HEK293 (cell line): ENCODE results near the gene ANKRD44.

Source experiments
- CTCF ChIA-PET: fragments of 350-600 bp; formaldehyde crosslinking; extraction: SDS; loops from one replicate; lab custom pipeline; 2021; ENCODE audit warnings: antibody characterized with exemption; lab: Yijun Ruan, JAX
- POLR2A ChIA-PET: fragments of 300-600 bp; formaldehyde crosslinking; extraction: SDS; loops from one replicate; lab custom pipeline; 2020; ENCODE audit warnings: antibody characterized with exemption, inconsistent platforms; lab: Yijun Ruan, JAX
- H3K27ac ChIP-seq: fragments of 200-500 bp; sonication (Bioruptor generic); 2 replicates; pipeline ENCODE4 v1.5.1; 2014; ENCODE audit warnings: low read depth, low read length, control low read depth, inconsistent platforms; ENCODE audit errors: extremely low read depth
- H3K36me3 ChIP-seq, 2 experiments: fragments of 200-500 bp in 1 of 2; sonication (Bioruptor generic) in 1 of 2; 1 replicate in 1 of 2; 2 replicates in 1 of 2; pipeline ENCODE4 v1.5.1; 2014 to 2017; ENCODE audit warnings: inconsistent platforms in 2 of 2, low read length in 2 of 2; ENCODE audit not compliant: control insufficient read depth in 2 of 2, insufficient read depth in 1 of 2
- H3K4me1 ChIP-seq: fragments of 200-500 bp; sonication (Bioruptor generic); 2 replicates; pipeline ENCODE4 v1.5.1; 2014; ENCODE audit warnings: mild to moderate bottlenecking, low read length, inconsistent platforms; ENCODE audit not compliant: control insufficient read depth, insufficient read depth
- H3K4me3 ChIP-seq: 2 replicates; pipeline ENCODE4 v1.5.1; 2011; ENCODE audit warnings: low read depth, mild to moderate bottlenecking, control low read depth, low read length, moderate library complexity
- H3K9me3 ChIP-seq: fragments of 200-500 bp; sonication (Bioruptor generic); 2 replicates; pipeline ENCODE4 v1.5.1; 2014; ENCODE audit warnings: low read depth, low read length, inconsistent platforms; ENCODE audit not compliant: control insufficient read depth, insufficient read depth
- BCL11A ChIP-seq: fragments of 450-650 bp; formaldehyde crosslinking; IDR thresholded peaks from 2 replicates; pipeline ENCODE4 v1.5.1; 2016; ENCODE audit warnings: low read depth, missing biosample characterization, missing genetic modification characterization
- HOXC10 ChIP-seq: sonication (generic); formaldehyde crosslinking; IDR thresholded peaks from 2 replicates; pipeline ENCODE4 v1.8.1; 2023; ENCODE audit warnings: mild to moderate bottlenecking, missing genetic modification reagents
- OSR2 ChIP-seq: fragments of 450-650 bp; formaldehyde crosslinking; IDR thresholded peaks from 2 replicates; pipeline ENCODE4 v1.5.1; 2016; ENCODE audit warnings: missing biosample characterization, missing genetic modification characterization
- ZBTB7A ChIP-seq: fragments of 450-650 bp; formaldehyde crosslinking; IDR thresholded peaks from 2 replicates; pipeline ENCODE4 v1.5.1; 2016; ENCODE audit warnings: low read depth, missing biosample characterization, missing genetic modification characterization
- ZIC2 ChIP-seq: fragments of 450-650 bp; formaldehyde crosslinking; IDR thresholded peaks from 2 replicates; pipeline ENCODE4 v1.5.1; 2016; ENCODE audit warnings: missing biosample characterization, missing genetic modification characterization
- ZNF121 ChIP-seq: fragments of 450-650 bp; formaldehyde crosslinking; IDR thresholded peaks from 2 replicates; pipeline ENCODE4 v1.5.1; 2016; ENCODE audit warnings: missing biosample characterization, missing genetic modification characterization
- ZNF202 ChIP-seq: fragments of 450-650 bp; formaldehyde crosslinking; IDR thresholded peaks from 2 replicates; pipeline ENCODE4 v1.5.1; 2016; ENCODE audit warnings: missing biosample characterization, missing genetic modification characterization, borderline replicate concordance
- ZNF211 ChIP-seq: fragments of 450-650 bp; formaldehyde crosslinking; IDR thresholded peaks from 2 replicates; pipeline ENCODE4 v1.5.1; 2016; ENCODE audit warnings: low read depth, missing biosample characterization, missing genetic modification characterization
- ZNF221 ChIP-seq: fragments of 450-650 bp; formaldehyde crosslinking; IDR thresholded peaks from 2 replicates; pipeline ENCODE4 v1.5.1; 2017; ENCODE audit warnings: missing biosample characterization, missing genetic modification characterization, borderline replicate concordance
- ZNF292 ChIP-seq: fragments of 450-650 bp; formaldehyde crosslinking; IDR thresholded peaks from 2 replicates; pipeline ENCODE4 v1.5.1; 2016; ENCODE audit warnings: low read depth, missing biosample characterization, missing genetic modification characterization, borderline replicate concordance
- ZNF302 ChIP-seq: fragments of 450-650 bp; formaldehyde crosslinking; IDR thresholded peaks from 2 replicates; pipeline ENCODE4 v1.5.1; 2016; ENCODE audit warnings: missing biosample characterization, missing genetic modification characterization, low read depth
- ZNF335 ChIP-seq: fragments of 450-650 bp; formaldehyde crosslinking; conservative IDR thresholded peaks from 2 replicates; pipeline ENCODE4 v1.5.1; 2016; ENCODE audit warnings: missing biosample characterization, missing genetic modification characterization
- ZNF341 ChIP-seq: fragments of 450-650 bp; formaldehyde crosslinking; IDR thresholded peaks from 2 replicates; pipeline ENCODE4; 2016; ENCODE audit warnings: low read depth, missing biosample characterization, missing genetic modification characterization
- ZNF423 ChIP-seq: fragments of 450-650 bp; formaldehyde crosslinking; IDR thresholded peaks from 2 replicates; pipeline ENCODE4 v1.5.1; 2016; ENCODE audit warnings: missing biosample characterization, missing genetic modification characterization
- ZNF529 ChIP-seq: fragments of 450-650 bp; formaldehyde crosslinking; IDR thresholded peaks from 2 replicates; pipeline ENCODE4 v1.5.1; 2017; ENCODE audit warnings: missing genetic modification characterization, missing biosample characterization; ENCODE audit not compliant: insufficient replicate concordance
- ZNF768 ChIP-seq: fragments of 450-650 bp; formaldehyde crosslinking; IDR thresholded peaks from 2 replicates; pipeline ENCODE4 v1.5.1; 2018; ENCODE audit warnings: missing biosample characterization, mild to moderate bottlenecking, missing genetic modification characterization
- ZSCAN23 ChIP-seq: fragments of 450-650 bp; formaldehyde crosslinking; IDR thresholded peaks from 2 replicates; pipeline ENCODE4 v1.5.1; 2016; ENCODE audit warnings: missing biosample characterization, missing genetic modification characterization
- ZXDB ChIP-seq: fragments of 450-650 bp; formaldehyde crosslinking; IDR thresholded peaks from 2 replicates; pipeline ENCODE4 v1.5.1; 2016; ENCODE audit warnings: missing biosample characterization, missing genetic modification characterization
- TF ChIP-seq, protein P1 (sequence below): fragments of 450-650 bp; formaldehyde crosslinking; IDR thresholded peaks from 2 replicates; pipeline ENCODE4 v1.5.1; 2016; ENCODE audit warnings: missing biosample characterization, missing genetic modification characterization
- TF ChIP-seq, protein P2 (sequence below): fragments of 450-650 bp; formaldehyde crosslinking; IDR thresholded peaks from 2 replicates; pipeline ENCODE4 v1.5.1; 2016; ENCODE audit warnings: missing biosample characterization, missing genetic modification characterization
- TF ChIP-seq, protein P3 (sequence below): fragments of 450-650 bp; formaldehyde crosslinking; IDR thresholded peaks from 2 replicates; pipeline ENCODE4 v1.5.1; 2017; ENCODE audit warnings: missing biosample characterization, mild to moderate bottlenecking, missing genetic modification characterization, moderate library complexity
- TF ChIP-seq, protein P4 (sequence below): fragments of 450-650 bp; formaldehyde crosslinking; IDR thresholded peaks from 2 replicates; pipeline ENCODE4 v1.5.1; 2016; ENCODE audit warnings: missing biosample characterization, missing genetic modification characterization

Gene ANKRD44

DNA sequence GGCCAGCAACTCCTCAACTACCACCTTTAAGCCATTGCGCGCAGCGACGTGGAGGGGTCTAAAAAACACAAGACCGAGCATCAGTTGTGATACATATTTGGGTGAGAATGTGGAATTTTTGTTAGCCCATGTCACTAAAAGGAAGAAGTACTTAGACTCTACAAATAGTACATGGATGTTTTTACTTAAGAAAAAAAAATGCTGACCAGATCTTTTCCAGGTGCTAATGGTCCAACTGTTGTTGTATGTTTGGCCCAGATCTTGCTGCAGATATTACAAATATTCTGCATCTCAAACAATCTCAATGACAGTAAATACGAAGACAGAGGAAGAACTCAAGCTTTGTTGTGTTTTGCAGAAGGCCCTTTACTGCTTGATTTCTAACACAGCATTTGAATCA lies 317.0 kb downstream of the ANKRD44 start:
- no peaks in the 10 kb centered on the region for H3K36me3 ChIP-seq
- no peaks in the 10 kb centered on the region for H3K9me3 ChIP-seq
- no peak overlapping the region for H3K4me3 ChIP-seq
- ChIA-PET CTCF (interaction anchor here (0.6 kb wide), 1 partner anchor 119 kb away, joined by 4 read pairs; no protein-coding TSS in a partner anchor), POLR2A (no interaction called here)
- no peak overlapping the region for H3K27ac ChIP-seq
- peaks cover 2% of the 10 kb centered on the region; the same call in 1 of the 2 replicates for H3K4me1 ChIP-seq
- TF ChIP-seq, protein P1, sequence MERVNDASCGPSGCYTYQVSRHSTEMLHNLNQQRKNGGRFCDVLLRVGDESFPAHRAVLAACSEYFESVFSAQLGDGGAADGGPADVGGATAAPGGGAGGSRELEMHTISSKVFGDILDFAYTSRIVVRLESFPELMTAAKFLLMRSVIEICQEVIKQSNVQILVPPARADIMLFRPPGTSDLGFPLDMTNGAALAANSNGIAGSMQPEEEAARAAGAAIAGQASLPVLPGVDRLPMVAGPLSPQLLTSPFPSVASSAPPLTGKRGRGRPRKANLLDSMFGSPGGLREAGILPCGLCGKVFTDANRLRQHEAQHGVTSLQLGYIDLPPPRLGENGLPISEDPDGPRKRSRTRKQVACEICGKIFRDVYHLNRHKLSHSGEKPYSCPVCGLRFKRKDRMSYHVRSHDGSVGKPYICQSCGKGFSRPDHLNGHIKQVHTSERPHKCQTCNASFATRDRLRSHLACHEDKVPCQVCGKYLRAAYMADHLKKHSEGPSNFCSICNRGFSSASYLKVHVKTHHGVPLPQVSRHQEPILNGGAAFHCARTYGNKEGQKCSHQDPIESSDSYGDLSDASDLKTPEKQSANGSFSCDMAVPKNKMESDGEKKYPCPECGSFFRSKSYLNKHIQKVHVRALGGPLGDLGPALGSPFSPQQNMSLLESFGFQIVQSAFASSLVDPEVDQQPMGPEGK (tag by site-specific recombination) = no peak
- TF ChIP-seq ZNF302 (tag by site-specific recombination) (no peak), ZIC2 (tag by site-specific recombination) (no peak), OSR2 (tag by site-specific recombination) (no peak), ZNF341 (tag by site-specific recombination) (no peak)

DNA sequence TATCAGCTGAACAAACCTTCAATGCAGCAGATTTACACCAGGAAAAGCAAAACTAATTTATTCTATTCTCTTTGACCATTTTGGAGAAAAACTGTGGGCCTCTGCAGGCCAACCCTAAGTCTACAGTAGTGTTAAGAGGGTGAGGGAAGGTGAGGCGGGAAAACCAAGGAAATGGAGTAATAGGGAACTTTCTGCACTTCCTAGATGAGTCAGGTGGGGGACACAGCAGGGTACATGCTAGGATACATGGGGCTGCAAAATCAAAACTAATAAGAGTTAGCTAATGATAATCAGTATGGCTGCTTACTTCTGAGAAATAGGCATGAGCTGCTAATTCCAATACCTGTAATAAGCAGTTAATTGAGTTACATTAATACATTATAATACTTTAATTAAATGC lies 318.1 kb downstream of the ANKRD44 start:
- TF ChIP-seq HOXC10 (CRISPR knock-in tag) (no peak), ZNF292 (tag by site-specific recombination) (no peak), ZBTB7A (tag by site-specific recombination) (no peak)
- TF ChIP-seq, protein P2, sequence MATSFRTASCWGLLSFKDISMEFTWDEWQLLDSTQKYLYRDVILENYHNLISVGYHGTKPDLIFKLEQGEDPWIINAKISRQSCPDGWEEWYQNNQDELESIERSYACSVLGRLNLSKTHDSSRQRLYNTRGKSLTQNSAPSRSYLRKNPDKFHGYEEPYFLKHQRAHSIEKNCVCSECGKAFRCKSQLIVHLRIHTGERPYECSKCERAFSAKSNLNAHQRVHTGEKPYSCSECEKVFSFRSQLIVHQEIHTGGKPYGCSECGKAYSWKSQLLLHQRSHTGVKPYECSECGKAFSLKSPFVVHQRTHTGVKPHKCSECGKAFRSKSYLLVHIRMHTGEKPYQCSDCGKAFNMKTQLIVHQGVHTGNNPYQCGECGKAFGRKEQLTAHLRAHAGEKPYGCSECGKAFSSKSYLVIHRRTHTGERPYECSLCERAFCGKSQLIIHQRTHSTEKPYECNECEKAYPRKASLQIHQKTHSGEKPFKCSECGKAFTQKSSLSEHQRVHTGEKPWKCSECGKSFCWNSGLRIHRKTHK (tag by site-specific recombination) = no peak
- TF ChIP-seq, protein P3, sequence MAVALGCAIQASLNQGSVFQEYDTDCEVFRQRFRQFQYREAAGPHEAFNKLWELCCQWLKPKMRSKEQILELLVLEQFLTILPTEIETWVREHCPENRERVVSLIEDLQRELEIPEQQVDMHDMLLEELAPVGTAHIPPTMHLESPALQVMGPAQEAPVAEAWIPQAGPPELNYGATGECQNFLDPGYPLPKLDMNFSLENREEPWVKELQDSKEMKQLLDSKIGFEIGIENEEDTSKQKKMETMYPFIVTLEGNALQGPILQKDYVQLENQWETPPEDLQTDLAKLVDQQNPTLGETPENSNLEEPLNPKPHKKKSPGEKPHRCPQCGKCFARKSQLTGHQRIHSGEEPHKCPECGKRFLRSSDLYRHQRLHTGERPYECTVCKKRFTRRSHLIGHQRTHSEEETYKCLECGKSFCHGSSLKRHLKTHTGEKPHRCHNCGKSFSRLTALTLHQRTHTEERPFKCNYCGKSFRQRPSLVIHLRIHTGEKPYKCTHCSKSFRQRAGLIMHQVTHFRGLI (tag by site-specific recombination) = no peak
- POLR2A ChIA-PET = no interaction called here
- Histone ChIP-seq H3K4me1 (peaks cover 7% of the 10 kb centered on the region; the same call in 1 of the 2 replicates), H3K4me3 (no peak overlapping the region), H3K9me3 (no peaks in the 10 kb centered on the region), H3K36me3 (no peaks in the 10 kb centered on the region), H3K27ac (no peak overlapping the region)
- CTCF ChIA-PET = interaction anchor here (1.0 kb wide), 1 partner anchor 19 kb away, joined by 6 read pairs; no protein-coding TSS in a partner anchor

DNA sequence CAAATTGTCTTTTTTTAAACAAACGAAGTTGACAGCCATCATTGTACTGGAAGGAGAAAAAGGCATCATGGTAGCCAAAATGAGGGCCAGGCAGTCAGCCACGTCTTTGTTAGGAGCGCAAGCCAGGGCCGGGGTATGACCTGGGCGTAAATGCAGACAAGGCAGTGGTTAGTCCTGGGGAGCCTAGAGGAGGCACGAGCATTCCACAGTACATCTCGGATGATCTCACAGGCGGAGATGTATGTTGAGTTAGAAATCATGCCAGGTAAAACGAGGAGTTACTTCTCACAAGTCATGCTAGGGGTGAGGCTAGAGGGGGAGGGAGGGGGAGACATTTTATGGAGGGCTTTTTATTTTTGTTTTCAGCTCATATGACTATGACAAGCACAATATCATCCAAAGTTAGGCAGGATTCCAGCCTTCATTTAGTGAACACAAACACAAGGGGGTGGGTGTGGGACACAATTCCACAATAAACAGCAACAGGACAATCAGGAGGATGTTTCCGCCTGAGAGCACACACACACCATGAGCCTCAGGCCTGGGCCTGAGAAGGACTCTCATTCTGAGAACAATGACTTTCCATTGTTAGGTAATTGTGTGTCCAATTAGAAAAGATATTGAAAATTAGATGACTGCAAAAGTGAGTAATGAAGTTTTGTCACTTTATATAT lies 319.7 kb downstream of the ANKRD44 start:
- ChIA-PET POLR2A (no interaction called here), CTCF (no interaction called here)
- H3K4me3 ChIP-seq = no peak overlapping the region
- H3K9me3 ChIP-seq = no peaks in the 10 kb centered on the region
- H3K27ac ChIP-seq = no peak overlapping the region
- peaks cover 20% of the 10 kb centered on the region for H3K4me1 ChIP-seq
- TF ChIP-seq ZNF211 = no peak
- no peak for TF ChIP-seq ZNF221
- TF ChIP-seq, all 188 proteins: peak for 0
- H3K36me3 ChIP-seq = no peaks in the 10 kb centered on the region

DNA sequence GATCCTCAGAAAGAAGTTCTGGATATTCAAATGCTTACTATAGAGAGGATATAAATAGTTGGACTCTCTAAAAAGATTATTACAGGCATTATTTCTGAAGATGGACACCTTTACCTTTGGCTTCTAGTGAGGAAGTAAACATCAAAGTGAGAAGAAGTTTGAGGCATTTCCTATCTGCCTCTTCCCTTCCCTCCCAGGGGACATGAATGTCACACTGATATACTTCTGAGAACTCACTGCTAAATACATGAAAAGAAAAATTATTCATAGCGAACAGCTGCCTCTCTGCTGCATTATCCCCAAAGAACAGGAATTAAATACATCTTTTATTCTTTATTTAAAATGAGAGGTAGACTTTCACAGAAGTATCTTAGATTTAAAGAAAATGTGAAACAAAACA lies 320.5 kb downstream of the ANKRD44 start:
- Histone ChIP-seq H3K27ac (no peak overlapping the region), H3K9me3 (no peaks in the 10 kb centered on the region), H3K36me3 (no peaks in the 10 kb centered on the region), H3K4me1 (peaks cover 20% of the 10 kb centered on the region), H3K4me3 (no peak overlapping the region)
- ChIA-PET CTCF (interaction anchor here (1.3 kb wide), 1 partner anchor 178 kb away, joined by 3 read pairs; no protein-coding TSS in a partner anchor), POLR2A (interaction anchor here (0.6 kb wide), 1 partner anchor 11 kb away, joined by 3 read pairs; no protein-coding TSS in a partner anchor)
- TF ChIP-seq ZNF121 (tag by site-specific recombination) = no peak
- TF ChIP-seq ZXDB (tag by site-specific recombination) = no peak
- no peak for TF ChIP-seq ZNF529 (tag by site-specific recombination)
- no peak for TF ChIP-seq ZNF423 (tag by site-specific recombination)
- TF ChIP-seq ZNF768 = no peak
- TF ChIP-seq ZNF335 (tag by site-specific recombination) = no peak
- TF ChIP-seq ZNF202 (tag by site-specific recombination) = no peak
- TF ChIP-seq ZSCAN23 (tag by site-specific recombination) = no peak
- TF ChIP-seq BCL11A (tag by site-specific recombination) = no peak
- TF ChIP-seq, protein P4, sequence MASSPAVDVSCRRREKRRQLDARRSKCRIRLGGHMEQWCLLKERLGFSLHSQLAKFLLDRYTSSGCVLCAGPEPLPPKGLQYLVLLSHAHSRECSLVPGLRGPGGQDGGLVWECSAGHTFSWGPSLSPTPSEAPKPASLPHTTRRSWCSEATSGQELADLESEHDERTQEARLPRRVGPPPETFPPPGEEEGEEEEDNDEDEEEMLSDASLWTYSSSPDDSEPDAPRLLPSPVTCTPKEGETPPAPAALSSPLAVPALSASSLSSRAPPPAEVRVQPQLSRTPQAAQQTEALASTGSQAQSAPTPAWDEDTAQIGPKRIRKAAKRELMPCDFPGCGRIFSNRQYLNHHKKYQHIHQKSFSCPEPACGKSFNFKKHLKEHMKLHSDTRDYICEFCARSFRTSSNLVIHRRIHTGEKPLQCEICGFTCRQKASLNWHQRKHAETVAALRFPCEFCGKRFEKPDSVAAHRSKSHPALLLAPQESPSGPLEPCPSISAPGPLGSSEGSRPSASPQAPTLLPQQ = no peak
